H54 (cell line): ENCODE measurements around the gene OR2F1.
"Not testable (repeated sequence)": the region's sequence is repeated elsewhere in the genome, so short reads cannot be mapped to it uniquely, and the experiment has no call there.

Experiments
- DNase-seq: peaks from one replicate; pipeline ENCODE4 v3.0.0; 2011; ENCODE audit warnings: low spot score, mixed read lengths; ENCODE audit not compliant: insufficient read length
- FAIRE-seq: peaks from 3 replicates; lab custom pipeline; 2011; peaks lifted over from hg19 to GRCh38; lab: Jason Lieb, UNC
- POLR2A ChIP-seq: IDR thresholded peaks from 2 replicates; pipeline ENCODE4 v1.6.1; 2011; ENCODE audit warnings: low read depth, mild to moderate bottlenecking, low read length

Gene OR2F1

DNA sequence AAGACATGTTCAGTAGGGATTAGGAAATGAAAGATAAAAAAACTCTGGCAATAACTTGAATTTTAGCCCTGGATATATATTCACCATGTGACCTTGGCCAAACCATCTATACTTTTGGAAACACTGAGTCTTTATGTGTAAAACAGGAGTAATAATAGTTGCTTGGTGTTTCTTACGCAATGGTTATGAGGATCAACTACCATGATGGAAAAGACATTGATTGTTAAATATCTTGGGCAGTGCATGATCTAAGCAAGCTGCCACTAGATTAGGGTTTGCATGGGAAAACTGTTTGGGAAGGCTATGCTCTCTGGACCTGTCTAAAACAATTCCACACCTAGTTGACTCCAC, 52.0 kb downstream of the OR2F1 start:
- no peak for FAIRE-seq
- DNase-seq = no peak
- TF ChIP-seq POLR2A = no peak

DNA sequence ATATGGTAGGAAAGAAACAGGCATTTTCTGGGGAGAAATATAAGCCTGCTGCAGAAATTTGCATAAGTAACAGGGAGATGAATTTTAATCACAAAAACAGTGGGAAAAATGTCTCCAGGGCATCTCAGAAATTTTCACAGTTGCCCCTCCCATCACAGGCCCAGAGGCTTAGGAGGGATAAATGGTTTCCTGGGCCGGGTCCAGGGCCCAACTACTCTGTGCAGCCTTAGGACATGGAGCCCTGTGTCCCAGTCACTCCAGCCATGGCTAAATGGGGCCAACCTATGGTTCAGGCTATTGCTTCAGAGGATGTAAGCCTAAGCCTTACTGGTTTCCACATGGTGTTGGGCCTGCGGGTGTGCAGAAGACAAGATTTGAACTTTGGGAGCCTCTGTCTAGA, 54.7 kb downstream of the OR2F1 start:
- no peak for TF ChIP-seq POLR2A
- DNase-seq = no peak
- no peak for FAIRE-seq

DNA sequence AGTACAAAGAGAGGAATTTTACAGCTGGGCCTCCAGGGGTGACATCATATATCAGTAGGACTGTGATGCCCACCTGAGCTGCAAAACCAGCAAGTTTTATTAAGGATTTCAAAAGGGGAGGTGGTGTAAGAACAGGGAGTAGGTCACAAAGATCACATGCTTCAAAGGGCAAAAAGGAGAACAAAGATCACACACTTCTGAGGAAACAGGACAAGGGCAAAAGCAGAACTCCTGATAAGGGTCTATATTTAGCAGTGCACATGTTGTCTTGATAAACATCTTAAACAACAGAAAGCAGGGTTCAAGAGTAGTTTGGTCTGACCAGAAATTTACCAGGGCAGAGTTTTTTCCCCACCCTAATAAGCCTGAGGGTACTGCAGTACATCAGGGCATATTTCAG, 55.4 kb downstream of the OR2F1 start:
- not testable (repeated sequence) for DNase-seq, FAIRE-seq

DNA sequence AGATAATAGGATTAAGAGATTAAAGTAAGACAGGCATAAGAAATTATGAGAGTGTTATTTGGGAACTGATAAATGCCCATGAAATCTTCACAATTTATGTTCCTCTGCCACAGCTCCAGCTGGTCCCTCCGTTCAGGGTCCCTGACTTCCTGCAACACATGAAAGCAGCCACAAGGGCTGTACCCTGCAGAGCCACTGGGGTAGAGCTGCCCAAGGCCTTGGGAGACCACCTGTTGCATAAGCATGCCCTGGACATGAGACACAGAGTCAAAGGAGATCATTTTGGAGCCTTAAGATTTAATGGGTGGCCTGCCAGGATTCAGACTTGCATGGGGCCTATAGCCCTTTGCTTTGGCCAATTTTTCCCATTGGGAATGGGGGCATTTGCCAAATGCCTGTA, 56.2 kb downstream of the OR2F1 start:
- not testable (repeated sequence) for FAIRE-seq, DNase-seq

DNA sequence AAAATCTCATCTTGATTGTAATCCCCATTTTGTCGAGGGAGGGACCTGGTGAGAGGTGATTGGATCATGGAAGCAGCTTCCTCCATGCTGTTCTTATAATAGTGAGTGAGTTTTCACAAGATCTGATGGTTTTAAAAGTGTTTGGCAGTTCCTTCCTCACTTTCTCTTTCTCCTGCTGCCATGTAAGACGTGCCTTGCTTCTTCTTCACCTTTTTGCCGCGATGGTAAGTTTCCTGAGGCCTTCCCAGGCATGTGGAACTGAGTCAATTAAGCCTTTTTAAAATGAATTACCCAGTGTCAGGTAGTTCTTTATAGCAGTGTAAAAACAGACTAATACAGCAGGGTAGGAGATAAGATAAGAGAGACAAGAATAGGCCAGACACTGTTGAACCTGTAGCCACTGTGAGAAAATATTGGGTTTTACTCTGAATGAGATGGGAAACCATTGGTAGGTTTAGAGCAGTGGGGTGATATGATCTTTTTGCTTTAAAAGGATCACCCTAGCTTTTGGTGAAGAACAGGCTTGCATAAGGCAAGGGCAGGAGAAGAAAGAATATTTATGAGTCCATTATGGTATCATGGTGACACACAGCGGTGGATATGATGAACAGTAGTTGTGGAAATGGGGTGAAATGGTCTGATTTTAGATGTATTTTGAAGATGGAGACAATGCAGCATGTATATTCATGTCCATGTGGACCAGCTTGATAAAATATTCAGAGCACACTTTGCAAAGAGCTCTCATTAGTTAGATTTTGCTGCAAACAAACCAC, 57.0 kb downstream of the OR2F1 start:
- FAIRE-seq = no peak
- TF ChIP-seq POLR2A = no peak
- no peak for DNase-seq
